Testis (tissue), 2 donors: Measurements from ENCODE around the gene HSD17B7.

Experiments
- CTCF ChIP-seq, 3 experiments: fragments of 450-650 bp in 2 of 3; fragments of 200-600 bp in 1 of 3; sonication (generic) in 1 of 3; IDR thresholded peaks; one replicate each; pipeline ENCODE4 v1.5.1; 2016 to 2019; ENCODE audit warnings: antibody characterized with exemption in 3 of 3, mild to moderate bottlenecking in 2 of 3, moderate library complexity in 1 of 3
- POLR2A ChIP-seq: fragments of 450-650 bp; IDR thresholded peaks from one replicate; pipeline ENCODE4 v1.6.1; 2017; ENCODE audit warnings: antibody characterized with exemption, mild to moderate bottlenecking, moderate library complexity

GRCh38 chr1:162774007-162774406, 16.5 kb upstream of the HSD17B7 start:
- TF ChIP-seq CTCF (IDR thresholded peaks at IDR 0.05) (no peak), POLR2A (no peak)
